Stimulated activated CD8-positive, alpha-beta memory T cell treated with anti-CD3 and anti-CD28 coated beads, Interleukin-12 subunit alpha, Interleukin-12 subunit beta, amount 100 ng/mL, for 1 hour (primary cell): ENCODE results near the gene CMTM7.
"Not testable (repeated sequence)": the region's sequence is repeated elsewhere in the genome, so short reads cannot be mapped to it uniquely, and the experiment has no call there.

ENCODE experiments used
- DNase-seq: peaks from one replicate; pipeline ENCODE4 v3.0.0-alpha.2; 2020; ENCODE audit warnings: low read depth

CMTM7 gene

GRCh38 chr3:32460817-32461496 is 69.3 kb downstream of the CMTM7 start:
- not testable (repeated sequence) for DNase-seq

GRCh38 chr3:32462191-32462986 is 70.7 kb downstream of the CMTM7 start:
- DNase-seq: not testable (repeated sequence)

- not testable (repeated sequence) for DNase-seq
Observed at GRCh38 chr3:32463415-32463814, 71.8 kb downstream of the CMTM7 start.

GRCh38 chr3:32464726-32465125 is 73.1 kb downstream of the CMTM7 start:
- DNase-seq: not testable (repeated sequence)

- not testable (repeated sequence) for DNase-seq
Observed at GRCh38 chr3:32466808-32467207, 75.2 kb downstream of the CMTM7 start.

GRCh38 chr3:32467333-32468070 is 75.8 kb downstream of the CMTM7 start:
- DNase-seq: peak; percentile 57

- DNase-seq: no peak
Observed at GRCh38 chr3:32469151-32469874, 77.7 kb downstream of the CMTM7 start.

- DNase-seq: no peak
Observed at GRCh38 chr3:32470362-32470761, 78.7 kb downstream of the CMTM7 start.

GRCh38 chr3:32471246-32471645 is 79.6 kb downstream of the CMTM7 start:
- DNase-seq: no peak

GRCh38 chr3:32472151-32472550 is 80.5 kb downstream of the CMTM7 start:
- not testable (repeated sequence) for DNase-seq

- DNase-seq: no peak
Observed at GRCh38 chr3:32474201-32474600, 82.5 kb downstream of the CMTM7 start.

GRCh38 chr3:32480604-32481003 is 89.0 kb downstream of the CMTM7 start:
- no peak for DNase-seq

GRCh38 chr3:32481791-32482631 is 90.4 kb downstream of the CMTM7 start:
- DNase-seq: no peak

GRCh38 chr3:32482693-32483092 is 91.0 kb downstream of the CMTM7 start:
- DNase-seq: no peak

- DNase-seq: no peak
Observed at GRCh38 chr3:32483772-32484171, 92.1 kb downstream of the CMTM7 start.

- no peak for DNase-seq
Observed at GRCh38 chr3:32484436-32484835, 92.8 kb downstream of the CMTM7 start.

- no peak for DNase-seq
Observed at GRCh38 chr3:32487781-32488473, 96.3 kb downstream of the CMTM7 start.

- DNase-seq: no peak
Observed at GRCh38 chr3:32488474-32489008, 96.9 kb downstream of the CMTM7 start.

- DNase-seq: no peak
Observed at GRCh38 chr3:32492684-32493436, 101.2 kb downstream of the CMTM7 start.
